IMR-90 (cell line): ENCODE data around the gene UGGT1. TPM values are rescaled to one million over a fixed set of nuclear protein-coding genes. Genes with fewer than 3 reads are reported as not detected.

Experiments
- ATAC-seq: fragments of 200-7000 bp; cut with Tn5 transposase; 2 replicates; pipeline ENCODE4 v1.9.1; 2020; ENCODE audit warnings: low read depth, mild to moderate bottlenecking, moderate library complexity
- BruUV-seq: library from RNA; stranded (reverse); fragments of 400-500 nt; replicated peaks from 2 replicates; lab custom pipeline; 2021; lab: Mats Ljungman, UMichigan
- CTCF ChIA-PET: fragments of 300-600 bp; formaldehyde crosslinking; extraction: SDS; loops from one replicate; lab custom pipeline; 2021; ENCODE audit warnings: antibody characterized with exemption; lab: Yijun Ruan, JAX
- POLR2A ChIA-PET: fragments of 300-600 bp; sonication (Branson Sonifier 250); formaldehyde crosslinking; loops from one replicate; lab custom pipeline; 2022; ENCODE audit warnings: antibody characterized with exemption; ENCODE audit not compliant: unreplicated experiment; lab: Charles Lee
- DNase-seq: peaks from one replicate; pipeline ENCODE4 v3.0.0; 2013
- H2AFZ ChIP-seq: replicated peaks from 2 replicates; pipeline ENCODE3; 2013; ENCODE audit warnings: low read length, mild to moderate bottlenecking; ENCODE audit not compliant: poor library complexity
- H2AK5ac ChIP-seq: 2 replicates; pipeline ENCODE4 v1.6.1; 2013; ENCODE audit warnings: low read depth, low read length, inconsistent platforms
- H2AK9ac ChIP-seq: replicated peaks from 2 replicates; pipeline ENCODE3; 2013; ENCODE audit warnings: mild to moderate bottlenecking, low read depth, low read length, moderate library complexity; ENCODE audit not compliant: poor library complexity
- H2BK120ac ChIP-seq: 2 replicates; pipeline ENCODE4 v1.6.1; 2013; ENCODE audit warnings: low read depth, low read length, inconsistent platforms
- H2BK15ac ChIP-seq: 3 replicates; pipeline ENCODE4 v1.6.1; 2013; ENCODE audit warnings: low read depth, low read length, inconsistent platforms
- H2BK20ac ChIP-seq: 2 replicates; pipeline ENCODE4 v1.6.1; 2013; ENCODE audit warnings: low read depth, mild to moderate bottlenecking, inconsistent platforms, low read length, moderate library complexity
- H2BK5ac ChIP-seq: 2 replicates; pipeline ENCODE4 v1.6.1; 2013; ENCODE audit warnings: mild to moderate bottlenecking, low read depth, low read length, inconsistent platforms; ENCODE audit not compliant: poor library complexity, severe bottlenecking
- H3K14ac ChIP-seq: replicated peaks from 2 replicates; pipeline ENCODE4 v1.6.1; 2013; ENCODE audit warnings: low read depth, low read length, inconsistent platforms
- H3K18ac ChIP-seq: 2 replicates; pipeline ENCODE4 v1.6.1; 2013; ENCODE audit warnings: low read depth, low read length, control low read depth
- H3K23ac ChIP-seq: 2 replicates; pipeline ENCODE4 v1.6.1; 2013; ENCODE audit warnings: low read depth, low read length, inconsistent platforms
- H3K27ac ChIP-seq: 2 replicates; pipeline ENCODE4 v1.5.1; 2013; ENCODE audit warnings: mild to moderate bottlenecking, control low read depth, low read length; ENCODE audit not compliant: insufficient read depth
- H3K27me3 ChIP-seq: 2 replicates; pipeline ENCODE4 v1.6.1; 2013; ENCODE audit warnings: low read length; ENCODE audit not compliant: control insufficient read depth, insufficient read depth
- H3K36me3 ChIP-seq: 2 replicates; pipeline ENCODE4 v1.6.1; 2013; ENCODE audit warnings: low read length, mixed read lengths; ENCODE audit not compliant: control insufficient read depth, insufficient read depth
- H3K4ac ChIP-seq: 2 replicates; pipeline ENCODE4 v1.6.1; 2013; ENCODE audit warnings: low read depth, low read length, inconsistent platforms
- H3K4me1 ChIP-seq: 2 replicates; pipeline ENCODE4 v1.6.1; 2013; ENCODE audit warnings: low read length, mixed read lengths; ENCODE audit not compliant: control insufficient read depth, insufficient read depth
- H3K4me2 ChIP-seq: 2 replicates; pipeline ENCODE4 v1.6.1; 2013; ENCODE audit warnings: low read depth, mild to moderate bottlenecking, control low read depth, low read length, moderate library complexity
- H3K4me3 ChIP-seq: 2 replicates; pipeline ENCODE4 v1.5.1; 2013; ENCODE audit warnings: low read depth, mild to moderate bottlenecking, control low read depth, low read length, moderate library complexity; ENCODE audit not compliant: insufficient read depth
- H3K56ac ChIP-seq: 2 replicates; pipeline ENCODE4 v1.6.1; 2013; ENCODE audit warnings: low read length, inconsistent platforms; ENCODE audit not compliant: insufficient read depth; ENCODE audit errors: extremely low read depth
- H3K79me1 ChIP-seq, 2 experiments: 2 replicates each; pipeline ENCODE4 v1.6.1; 2013; ENCODE audit warnings: low read length in 2 of 2, inconsistent platforms in 1 of 2, low read depth in 1 of 2
- H3K9ac ChIP-seq: 2 replicates; pipeline ENCODE4 v1.6.1; 2013; ENCODE audit warnings: low read depth, low read length, control low read depth
- H3K9me1 ChIP-seq: 2 replicates; pipeline ENCODE4 v1.6.1; 2013; ENCODE audit warnings: low read length, inconsistent platforms; ENCODE audit not compliant: insufficient read depth
- H3K9me3 ChIP-seq: 2 replicates; pipeline ENCODE4 v1.6.1; 2013; ENCODE audit warnings: low read length; ENCODE audit not compliant: control insufficient read depth, insufficient read depth
- H4K20me1 ChIP-seq: 2 replicates; pipeline ENCODE4 v1.6.1; 2013; ENCODE audit warnings: low read length, inconsistent platforms; ENCODE audit not compliant: insufficient read depth
- H4K5ac ChIP-seq: 2 replicates; pipeline ENCODE4 v1.6.1; 2013; ENCODE audit warnings: mild to moderate bottlenecking, low read depth, low read length, control low read depth
- H4K8ac ChIP-seq, 2 experiments: 2 replicates each; pipeline ENCODE4 v1.6.1; 2013; ENCODE audit warnings: low read depth in 2 of 2, low read length in 2 of 2, control low read depth in 1 of 2, inconsistent platforms in 1 of 2
- H4K91ac ChIP-seq: 2 replicates; pipeline ENCODE4 v1.6.1; 2013; ENCODE audit warnings: low read depth, low read length, inconsistent platforms; ENCODE audit not compliant: insufficient read depth
- BHLHE40 ChIP-seq: fragments of 150-350 bp; IDR thresholded peaks from 2 replicates; pipeline ENCODE4 v1.6.1; 2016; ENCODE audit warnings: mild to moderate bottlenecking, low read depth, low read length
- CEBPB ChIP-seq: IDR thresholded peaks from 2 replicates; pipeline ENCODE4 v1.6.1; 2012; ENCODE audit warnings: low read depth, low read length, improper control_type of control experiment
- CHD1 ChIP-seq: IDR thresholded peaks from 2 replicates; pipeline ENCODE4 v1.6.1; 2012; ENCODE audit warnings: low read depth, low read length, improper control_type of control experiment
- ELK1 ChIP-seq: fragments of 150-350 bp; IDR thresholded peaks from 2 replicates; pipeline ENCODE4 v1.6.1; 2016; ENCODE audit warnings: low read depth, mild to moderate bottlenecking, low read length, moderate library complexity, borderline replicate concordance
- FOS ChIP-seq: fragments of 150-350 bp; IDR thresholded peaks from 2 replicates; pipeline ENCODE4 v1.6.1; 2016; ENCODE audit warnings: low read depth, low read length
- MAFK ChIP-seq: IDR thresholded peaks from 2 replicates; pipeline ENCODE4 v1.6.1; 2012; ENCODE audit warnings: low read depth, low read length, improper control_type of control experiment
- MAZ ChIP-seq: IDR thresholded peaks from 2 replicates; pipeline ENCODE4 v1.6.1; 2012; ENCODE audit warnings: low read depth, mild to moderate bottlenecking, low read length, improper control_type of control experiment, moderate library complexity, borderline replicate concordance
- MXI1 ChIP-seq: IDR thresholded peaks from 2 replicates; pipeline ENCODE4 v1.6.1; 2012; ENCODE audit warnings: low read depth, mild to moderate bottlenecking, low read length, moderate library complexity, borderline replicate concordance
- NFE2L2 ChIP-seq: fragments of 150-350 bp; IDR thresholded peaks from 2 replicates; pipeline ENCODE4 v1.6.1; 2016; ENCODE audit warnings: low read depth, mild to moderate bottlenecking, low read length
- POLR2A ChIP-seq: IDR thresholded peaks from 2 replicates; pipeline ENCODE4 v1.6.1; 2012; ENCODE audit warnings: mild to moderate bottlenecking, low read depth, low read length
- RAD21 ChIP-seq: IDR thresholded peaks from 2 replicates; pipeline ENCODE4 v1.6.1; 2012; ENCODE audit warnings: low read length, improper control_type of control experiment
- RCOR1 ChIP-seq: IDR thresholded peaks from 2 replicates; pipeline ENCODE4 v1.6.1; 2012; ENCODE audit warnings: mild to moderate bottlenecking, low read length, improper control_type of control experiment; ENCODE audit not compliant: insufficient replicate concordance
- RFX5 ChIP-seq: IDR thresholded peaks from 2 replicates; pipeline ENCODE4 v1.8.0; 2012; ENCODE audit warnings: low read depth, mild to moderate bottlenecking, low read length, moderate library complexity
- USF2 ChIP-seq: fragments of 150-350 bp; IDR thresholded peaks from 2 replicates; pipeline ENCODE4 v1.6.1; 2017; ENCODE audit warnings: mild to moderate bottlenecking, antibody characterized with exemption, low read length, low read depth
- WGBS, 2 experiments: methylation state at CpG; one replicate each; pipeline versions ENCODE4 v1.1.5 to v1.1.7; 2013; ENCODE audit warnings: missing lambda C conversion rate in 2 of 2; ENCODE audit not compliant: insufficient read length in 1 of 2; ENCODE audit errors: extremely low coverage in 2 of 2; 5-methylcytosine and 5-hydroxymethylcytosine counted together
- dilution Hi-C: fragments of 300-500 bp; cut with HindIII; formaldehyde crosslinking; loops from one replicate; pipeline ENCODE4 v1.14.3; 2018; ENCODE audit warnings: low sequenced_read_pairs; ENCODE audit not compliant: unreplicated experiment
- in situ Hi-C: fragments of 300-500 bp; cut with MboI; formaldehyde crosslinking; loops from 3 replicates; pipeline ENCODE4 v1.14.3; 2019; ENCODE audit warnings: low sequenced_read_pairs, inconsistent platforms, mixed read lengths
- intact Hi-C: fragments of 100-400 bp; cut with micrococcal nuclease; formaldehyde crosslinking; loops from 2 replicates; pipeline ENCODE4 v1.10.0; 2022
- polyA plus RNA-seq, 3 experiments: library from polyadenylated mRNA; depleted of rRNA; stranded (reverse); fragments of >200 nt; gene quantifications; 2 replicates each; pipeline ENCODE4 v1.2.3, GENCODE V29; 2012; ENCODE audit warnings: low replicate concordance in 1 of 3
- total RNA-seq: library from RNA; depleted of rRNA; stranded (reverse); fragments of >200 nt; gene quantifications from 2 replicates; pipeline ENCODE4 v1.2.3, GENCODE V29; 2012

The UGGT1 gene
- total and polyA plus RNA-seq, 2 of the 4 experiments (the other 2 are of a cell fraction) = 26.1 to 71.3 TPM

- TF ChIP-seq RAD21 (no peak), RFX5 (no peak)
Measured at GRCh38 chr2:128090945-128091725, at the start of gene UGGT1 (continued).

- Histone ChIP-seq H3K56ac (no peak overlapping the region), H3K9me1 (no peaks in the 10 kb centered on the region), H4K91ac (no peak overlapping the region), H3K27ac (no peak overlapping the region), H3K9me3 (peaks cover 26% of the 10 kb centered on the region), H3K4ac (no peak overlapping the region), H3K23ac (no peak overlapping the region), H2AK9ac (no peak overlapping the region), H3K14ac (no peak overlapping the region), H3K4me1 (no peaks in the 10 kb centered on the region), H3K36me3 (no peaks in the 10 kb centered on the region), H4K5ac (no peak overlapping the region), H2BK15ac (no peak overlapping the region), H2BK5ac (no peak overlapping the region), H3K18ac (no peak overlapping the region), H3K27me3 (peaks cover 2% of the 10 kb centered on the region; the same call in 1 of the 2 replicates), H2AFZ (no peak overlapping the region), H3K79me1 (no peaks in the 10 kb centered on the region), H4K20me1 (no peaks in the 10 kb centered on the region), H3K4me3 (no peak overlapping the region), H3K9ac (no peak overlapping the region), H4K8ac (no peak overlapping the region), H2BK120ac (no peak overlapping the region), H2AK5ac (no peak overlapping the region), H2BK20ac (no peak overlapping the region), H3K4me2 (no peak overlapping the region)
- CTCF ChIA-PET = no interaction called here
- WGBS, 2 experiments = 67% methylated on average over 1 of the region's 3 CpGs; no CpG with 5 or more reads in 1 of the 2 experiments
- in situ Hi-C loops = no loop called here
- DNase-seq = no peak
- BruUV-seq = no TSS peak
- intact Hi-C loops = no loop called here
- POLR2A ChIA-PET = no interaction called here
- dilution Hi-C loops = no loop called here
- no peak for ATAC-seq
- TF ChIP-seq POLR2A = no peak
- no peak for TF ChIP-seq MAZ
- TF ChIP-seq CEBPB = no peak
- no peak for TF ChIP-seq MAFK
- no peak for TF ChIP-seq BHLHE40
- TF ChIP-seq NFE2L2 = no peak
- no peak for TF ChIP-seq ELK1
- TF ChIP-seq RCOR1 = no peak
- TF ChIP-seq MXI1 = no peak
- no peak for TF ChIP-seq USF2
- TF ChIP-seq FOS = no peak
- TF ChIP-seq CHD1 = no peak
Measured at GRCh38 chr2:128041561-128041960, 49.4 kb upstream of the UGGT1 start.
